Keratinocyte (primary cell): ENCODE results near the gene FRMPD1.

Source experiments
- EZH2 ChIP-seq: IDR thresholded peaks from one replicate; pipeline ENCODE4 v1.6.1; 2012; ENCODE audit warnings: inconsistent platforms, mild to moderate bottlenecking, low read length, moderate library complexity
- TF ChIP-seq, protein P1 (sequence below), 3 experiments: IDR thresholded peaks in 1 of 3; conservative IDR thresholded peaks in 1 of 3; optimal IDR thresholded peaks in 1 of 3; 2 replicates in 2 of 3; 3 replicates in 1 of 3; pipeline versions ENCODE3 to v1.5.1; 2011; ENCODE audit warnings: low read length in 3 of 3, mild to moderate bottlenecking in 3 of 3, moderate library complexity in 2 of 3, control low read depth in 1 of 3, inconsistent platforms in 1 of 3; ENCODE audit not compliant: insufficient read depth in 2 of 3; ENCODE audit errors: extremely low read depth in 1 of 3

DNA sequence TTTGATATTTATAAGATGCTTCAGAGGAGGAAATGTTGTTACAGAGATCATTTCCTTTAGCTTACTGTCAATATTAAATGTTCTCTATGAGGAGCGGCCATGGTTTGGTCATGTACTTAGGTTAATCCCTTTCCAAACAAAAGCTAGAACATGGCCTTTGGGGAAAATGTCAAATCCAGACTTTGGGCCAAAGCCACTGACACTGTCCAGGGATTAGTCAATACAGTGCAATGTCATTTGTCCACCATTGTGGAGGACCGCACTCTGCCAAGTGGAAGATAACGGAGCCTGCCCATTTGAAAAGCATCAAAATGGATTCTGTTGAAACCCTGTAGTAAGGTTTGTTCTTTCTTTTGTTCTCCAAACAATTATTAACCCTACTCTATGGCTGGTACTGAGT lies 50.1 kb downstream of the FRMPD1 start:
- TF ChIP-seq EZH2, result no peak
- TF ChIP-seq, protein P1, sequence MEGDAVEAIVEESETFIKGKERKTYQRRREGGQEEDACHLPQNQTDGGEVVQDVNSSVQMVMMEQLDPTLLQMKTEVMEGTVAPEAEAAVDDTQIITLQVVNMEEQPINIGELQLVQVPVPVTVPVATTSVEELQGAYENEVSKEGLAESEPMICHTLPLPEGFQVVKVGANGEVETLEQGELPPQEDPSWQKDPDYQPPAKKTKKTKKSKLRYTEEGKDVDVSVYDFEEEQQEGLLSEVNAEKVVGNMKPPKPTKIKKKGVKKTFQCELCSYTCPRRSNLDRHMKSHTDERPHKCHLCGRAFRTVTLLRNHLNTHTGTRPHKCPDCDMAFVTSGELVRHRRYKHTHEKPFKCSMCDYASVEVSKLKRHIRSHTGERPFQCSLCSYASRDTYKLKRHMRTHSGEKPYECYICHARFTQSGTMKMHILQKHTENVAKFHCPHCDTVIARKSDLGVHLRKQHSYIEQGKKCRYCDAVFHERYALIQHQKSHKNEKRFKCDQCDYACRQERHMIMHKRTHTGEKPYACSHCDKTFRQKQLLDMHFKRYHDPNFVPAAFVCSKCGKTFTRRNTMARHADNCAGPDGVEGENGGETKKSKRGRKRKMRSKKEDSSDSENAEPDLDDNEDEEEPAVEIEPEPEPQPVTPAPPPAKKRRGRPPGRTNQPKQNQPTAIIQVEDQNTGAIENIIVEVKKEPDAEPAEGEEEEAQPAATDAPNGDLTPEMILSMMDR (optimal IDR thresholded peaks at IDR 0.05 in 1 of 3, IDR thresholded peaks at IDR 0.05 in 1 of 3, conservative IDR thresholded peaks at IDR 0.05 in 1 of 3; ENCODE audit: extremely low read depth in 1 of 3, insufficient read depth in 2 of 3, low read length in 3 of 3), result no peak
